GM12801 (cell line): ENCODE results near the gene ALG13.

Source experiments
- TF ChIP-seq, protein P1 (sequence below): IDR thresholded peaks from one replicate; pipeline ENCODE4 v1.5.1; 2011; ENCODE audit warnings: control low read depth; ENCODE audit not compliant: insufficient read length; ENCODE audit errors: extremely low read depth

ALG13 gene

DNA sequence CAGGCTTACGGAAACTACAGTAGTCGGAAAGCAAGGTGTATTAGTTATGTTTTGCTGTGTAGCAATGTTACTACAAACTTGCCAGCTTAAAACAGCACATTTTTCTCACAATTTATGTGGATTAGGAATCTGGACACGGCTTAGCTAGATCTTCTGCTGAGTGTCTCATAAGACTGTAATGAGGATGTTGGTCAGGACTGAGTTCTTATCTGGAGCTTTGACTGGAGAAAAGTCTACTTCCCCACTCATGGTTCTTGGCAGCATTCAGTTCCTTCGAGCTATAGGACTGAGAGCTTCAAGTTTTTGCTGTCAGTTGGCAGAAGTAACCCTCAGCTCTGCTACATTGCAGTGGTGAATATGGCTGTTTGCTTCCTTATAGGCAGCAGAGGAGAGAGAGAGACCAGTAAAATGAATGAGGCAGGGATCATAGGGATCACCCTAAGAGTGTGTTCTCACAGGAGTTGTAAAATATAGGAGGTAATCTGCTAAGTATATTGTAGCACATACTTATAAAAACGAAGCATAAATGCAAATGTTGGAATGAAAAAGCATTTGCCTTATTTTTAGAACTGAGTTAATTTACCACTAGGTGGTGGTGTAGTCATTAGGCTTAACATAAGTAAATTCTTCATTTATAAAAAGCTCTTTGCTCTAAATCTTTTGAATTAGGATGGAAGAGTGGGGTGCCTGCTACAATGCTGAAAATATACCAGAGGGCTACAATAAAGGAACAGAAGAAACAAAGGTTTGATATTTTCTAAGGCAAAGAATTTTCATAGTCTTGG lies 38.6 kb downstream of the ALG13 start:
- TF ChIP-seq, protein P1, sequence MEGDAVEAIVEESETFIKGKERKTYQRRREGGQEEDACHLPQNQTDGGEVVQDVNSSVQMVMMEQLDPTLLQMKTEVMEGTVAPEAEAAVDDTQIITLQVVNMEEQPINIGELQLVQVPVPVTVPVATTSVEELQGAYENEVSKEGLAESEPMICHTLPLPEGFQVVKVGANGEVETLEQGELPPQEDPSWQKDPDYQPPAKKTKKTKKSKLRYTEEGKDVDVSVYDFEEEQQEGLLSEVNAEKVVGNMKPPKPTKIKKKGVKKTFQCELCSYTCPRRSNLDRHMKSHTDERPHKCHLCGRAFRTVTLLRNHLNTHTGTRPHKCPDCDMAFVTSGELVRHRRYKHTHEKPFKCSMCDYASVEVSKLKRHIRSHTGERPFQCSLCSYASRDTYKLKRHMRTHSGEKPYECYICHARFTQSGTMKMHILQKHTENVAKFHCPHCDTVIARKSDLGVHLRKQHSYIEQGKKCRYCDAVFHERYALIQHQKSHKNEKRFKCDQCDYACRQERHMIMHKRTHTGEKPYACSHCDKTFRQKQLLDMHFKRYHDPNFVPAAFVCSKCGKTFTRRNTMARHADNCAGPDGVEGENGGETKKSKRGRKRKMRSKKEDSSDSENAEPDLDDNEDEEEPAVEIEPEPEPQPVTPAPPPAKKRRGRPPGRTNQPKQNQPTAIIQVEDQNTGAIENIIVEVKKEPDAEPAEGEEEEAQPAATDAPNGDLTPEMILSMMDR: no peak

DNA sequence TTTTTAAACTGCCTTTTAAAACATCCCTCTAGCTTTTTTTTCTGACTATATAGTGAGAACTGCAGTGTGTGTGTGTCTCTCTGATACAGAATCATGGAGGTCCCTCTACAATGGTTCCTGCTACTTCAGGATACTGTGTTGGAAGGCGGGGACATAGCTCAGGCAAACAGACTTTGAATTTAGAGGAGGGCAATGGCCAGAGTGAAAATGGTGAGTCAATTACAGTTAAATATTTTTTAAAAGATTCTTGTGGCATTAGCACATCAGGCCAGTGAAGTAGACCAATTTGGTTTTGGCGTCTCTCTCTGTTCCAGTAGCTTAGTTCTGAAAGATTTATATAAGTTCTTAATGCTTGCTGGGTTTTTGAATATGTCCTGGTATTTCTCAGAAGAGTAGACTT lies 47.1 kb downstream of the ALG13 start:
- TF ChIP-seq, protein P1: no peak

DNA sequence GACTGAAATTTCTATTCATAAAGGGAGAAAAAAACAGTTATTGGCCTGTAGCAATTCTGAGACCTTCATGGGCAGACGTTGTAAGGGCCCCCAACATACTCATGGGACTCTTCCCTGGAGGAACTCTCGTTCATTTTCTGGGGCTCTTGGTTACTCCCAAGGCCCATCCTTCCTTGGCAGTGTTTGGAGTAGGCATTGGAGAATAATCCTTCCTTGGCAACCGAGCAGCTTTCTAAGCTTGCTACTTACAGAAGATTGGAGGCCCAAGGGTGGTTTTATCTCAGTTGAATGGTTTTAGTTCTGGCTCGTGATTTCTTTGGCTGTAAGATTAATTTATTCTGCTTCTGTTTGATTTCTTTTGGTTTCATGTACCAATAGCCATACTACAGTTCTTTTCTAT lies 50.4 kb downstream of the ALG13 start:
- TF ChIP-seq, protein P1: no peak

DNA sequence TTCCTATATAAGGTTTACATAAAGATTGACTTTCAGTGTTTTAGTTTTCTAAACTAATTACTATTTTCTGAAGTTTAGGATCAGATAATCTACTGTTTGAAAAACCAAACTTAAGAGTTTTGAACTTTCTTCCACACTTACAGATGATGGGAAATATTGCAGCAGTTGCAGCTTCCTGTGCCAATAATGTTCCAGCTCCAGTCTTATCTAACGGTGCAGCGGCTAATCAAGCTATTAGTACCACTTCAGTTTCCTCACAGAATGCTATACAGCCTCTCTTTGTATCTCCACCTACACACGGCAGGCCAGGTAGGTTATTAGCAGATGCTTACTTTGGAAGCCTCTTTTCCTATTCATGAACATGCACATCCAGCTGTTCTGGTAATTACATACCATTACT lies 55.6 kb downstream of the ALG13 start:
- TF ChIP-seq, protein P1: no peak

DNA sequence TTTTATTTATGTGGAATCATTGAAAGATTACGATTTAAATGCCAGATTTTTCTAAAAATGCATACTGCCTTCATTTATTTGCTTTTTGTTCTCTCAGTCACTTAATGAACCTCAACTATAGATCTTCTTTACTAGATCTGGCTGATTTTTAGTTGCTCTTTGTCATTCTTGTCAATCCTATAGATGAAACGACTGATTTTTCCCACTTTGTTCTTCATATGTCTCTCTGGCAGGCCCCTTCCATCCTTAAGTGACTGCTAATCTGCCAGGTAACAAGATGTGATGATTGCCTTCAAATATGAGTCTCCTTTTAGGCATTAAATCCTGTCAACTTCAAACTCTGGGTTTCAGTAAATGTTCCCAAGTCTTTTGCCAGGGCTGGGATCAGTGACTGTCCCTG lies 61.0 kb downstream of the ALG13 start:
- TF ChIP-seq, protein P1: no peak

DNA sequence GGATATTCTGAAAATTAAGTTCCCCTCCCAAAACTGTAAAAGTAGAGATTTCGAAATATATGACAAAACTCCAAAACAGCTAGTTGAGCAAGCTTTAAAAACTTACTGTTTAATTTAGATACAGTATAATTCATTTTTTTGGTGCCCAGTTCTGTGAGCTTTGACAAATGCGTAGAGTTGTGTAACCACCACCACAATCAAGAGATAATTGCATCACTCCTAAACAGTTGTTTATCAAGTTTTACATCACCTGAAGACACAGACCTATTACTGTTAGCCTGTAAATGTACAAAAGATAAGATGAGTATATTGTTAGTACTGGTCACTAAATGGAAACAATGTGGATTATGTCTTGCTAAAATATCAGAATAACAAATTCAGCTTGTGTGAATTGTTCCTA lies 62.3 kb downstream of the ALG13 start:
- TF ChIP-seq, protein P1: no peak

DNA sequence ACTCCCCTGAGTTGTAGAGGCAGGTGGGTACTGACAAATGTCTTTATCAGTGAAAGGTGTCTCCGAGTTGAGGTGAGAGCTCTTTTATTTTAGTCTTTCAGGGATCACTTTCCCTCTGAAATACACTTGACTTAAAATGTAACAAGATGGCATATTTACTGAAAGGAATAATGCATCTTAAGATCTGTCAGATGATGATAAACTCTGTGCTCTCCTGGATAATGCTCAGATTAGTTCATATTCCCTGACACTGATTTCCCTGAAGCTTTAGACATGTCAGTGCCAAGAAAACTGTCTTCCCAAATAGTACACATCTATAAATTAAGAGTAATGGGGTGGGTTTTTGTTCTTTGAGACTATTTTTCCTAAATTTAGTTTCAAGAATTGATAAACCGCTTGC lies 75.5 kb downstream of the ALG13 start:
- TF ChIP-seq, protein P1: no peak
